Measurements from ENCODE around the gene PTPN4. TPM values are rescaled to one million over a fixed set of nuclear protein-coding genes. Genes with fewer than 3 reads are reported as not detected.

The PTPN4 gene
- total RNA-seq, 1 donor: 20.6 TPM

DNA sequence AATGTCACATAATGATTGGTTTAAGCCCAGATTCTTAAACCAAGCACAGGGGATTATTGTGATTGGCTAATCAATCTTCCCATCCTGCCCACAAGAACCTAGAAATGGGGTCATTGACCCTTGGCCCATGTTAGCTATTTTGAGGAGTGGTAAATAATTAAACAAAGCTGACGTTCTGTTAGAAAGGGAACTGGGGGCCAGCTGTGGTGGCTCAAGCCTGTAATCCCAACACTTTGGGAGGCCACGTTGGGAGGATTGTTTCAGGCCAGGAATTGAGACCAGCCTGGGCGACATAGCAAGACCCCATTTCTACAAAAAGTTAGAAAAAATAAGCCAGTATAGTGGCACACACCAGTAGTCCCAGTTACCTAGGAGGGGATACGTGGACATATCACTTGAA lies 37.8 kb upstream of the PTPN4 start:
- no peak overlapping the region for H3K4me3 ChIP-seq (ENCODE audit: low read depth, low read length)
- TF ChIP-seq, protein P1, sequence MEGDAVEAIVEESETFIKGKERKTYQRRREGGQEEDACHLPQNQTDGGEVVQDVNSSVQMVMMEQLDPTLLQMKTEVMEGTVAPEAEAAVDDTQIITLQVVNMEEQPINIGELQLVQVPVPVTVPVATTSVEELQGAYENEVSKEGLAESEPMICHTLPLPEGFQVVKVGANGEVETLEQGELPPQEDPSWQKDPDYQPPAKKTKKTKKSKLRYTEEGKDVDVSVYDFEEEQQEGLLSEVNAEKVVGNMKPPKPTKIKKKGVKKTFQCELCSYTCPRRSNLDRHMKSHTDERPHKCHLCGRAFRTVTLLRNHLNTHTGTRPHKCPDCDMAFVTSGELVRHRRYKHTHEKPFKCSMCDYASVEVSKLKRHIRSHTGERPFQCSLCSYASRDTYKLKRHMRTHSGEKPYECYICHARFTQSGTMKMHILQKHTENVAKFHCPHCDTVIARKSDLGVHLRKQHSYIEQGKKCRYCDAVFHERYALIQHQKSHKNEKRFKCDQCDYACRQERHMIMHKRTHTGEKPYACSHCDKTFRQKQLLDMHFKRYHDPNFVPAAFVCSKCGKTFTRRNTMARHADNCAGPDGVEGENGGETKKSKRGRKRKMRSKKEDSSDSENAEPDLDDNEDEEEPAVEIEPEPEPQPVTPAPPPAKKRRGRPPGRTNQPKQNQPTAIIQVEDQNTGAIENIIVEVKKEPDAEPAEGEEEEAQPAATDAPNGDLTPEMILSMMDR (IDR thresholded peaks at IDR 0.05; ENCODE audit: insufficient read depth, low read length): no peak
- no peak for DNase-seq (ENCODE audit: low read depth)

DNA sequence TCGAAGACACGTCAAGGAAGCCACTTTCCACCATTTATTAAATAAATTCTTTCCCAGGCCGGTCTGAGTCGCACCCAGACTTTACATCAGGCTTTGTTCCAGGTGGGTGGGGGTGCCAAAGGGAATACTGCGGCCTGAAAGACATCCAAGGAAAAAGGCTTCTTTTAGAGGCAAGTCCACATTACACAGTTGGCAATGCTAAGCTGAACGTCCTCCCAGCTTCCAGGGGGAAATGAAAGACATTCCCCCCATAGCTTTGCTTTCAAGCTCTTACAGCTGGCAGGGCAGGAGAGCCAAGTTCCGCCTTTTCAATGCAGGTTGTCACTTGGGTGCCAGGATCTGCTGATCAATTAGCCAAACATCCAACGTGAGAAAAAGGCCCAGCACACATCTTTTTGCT lies 36.5 kb upstream of the PTPN4 start:
- H3K4me3 ChIP-seq (ENCODE audit: low read depth, low read length): no peak overlapping the region
- TF ChIP-seq, protein P1 (IDR thresholded peaks at IDR 0.05; ENCODE audit: insufficient read depth, low read length): no peak
- DNase-seq (ENCODE audit: low read depth): no peak

DNA sequence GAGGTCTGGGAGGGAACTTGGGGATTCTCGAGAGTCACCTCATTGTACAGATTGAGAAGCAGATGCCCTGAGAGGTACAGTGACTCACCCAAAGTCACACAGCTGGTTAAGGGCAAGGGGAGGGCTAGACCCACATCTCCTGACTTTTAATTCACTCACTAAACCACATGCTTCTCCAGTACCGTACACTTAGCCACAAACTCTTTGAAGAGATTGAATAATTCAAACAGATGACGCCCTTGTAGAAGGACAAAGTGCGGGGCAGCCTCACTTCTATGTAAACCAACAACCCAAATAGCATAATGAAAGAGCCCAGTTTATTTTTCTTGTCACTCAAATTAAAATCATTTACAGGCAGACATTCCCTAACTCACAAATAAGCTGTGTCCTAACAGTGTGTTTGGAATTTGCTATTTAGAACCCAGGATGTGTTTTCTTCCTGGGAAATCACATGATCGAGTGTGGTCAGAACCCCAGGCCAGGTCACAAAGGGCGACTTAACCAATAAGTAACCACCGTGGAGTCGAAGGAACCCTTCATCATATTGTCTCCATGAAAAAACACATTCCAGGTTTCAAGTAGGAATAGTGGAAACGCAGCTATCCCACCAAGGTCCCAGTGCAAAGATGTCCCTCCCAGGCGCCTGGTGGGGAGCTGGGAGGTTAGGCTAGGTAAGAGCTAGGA lies 35.8 kb upstream of the PTPN4 start:
- no peak overlapping the region for H3K4me3 ChIP-seq (ENCODE audit: low read depth, low read length)
- TF ChIP-seq, protein P1 (IDR thresholded peaks at IDR 0.05; ENCODE audit: insufficient read depth, low read length): no peak
- no peak for DNase-seq (ENCODE audit: low read depth)

DNA sequence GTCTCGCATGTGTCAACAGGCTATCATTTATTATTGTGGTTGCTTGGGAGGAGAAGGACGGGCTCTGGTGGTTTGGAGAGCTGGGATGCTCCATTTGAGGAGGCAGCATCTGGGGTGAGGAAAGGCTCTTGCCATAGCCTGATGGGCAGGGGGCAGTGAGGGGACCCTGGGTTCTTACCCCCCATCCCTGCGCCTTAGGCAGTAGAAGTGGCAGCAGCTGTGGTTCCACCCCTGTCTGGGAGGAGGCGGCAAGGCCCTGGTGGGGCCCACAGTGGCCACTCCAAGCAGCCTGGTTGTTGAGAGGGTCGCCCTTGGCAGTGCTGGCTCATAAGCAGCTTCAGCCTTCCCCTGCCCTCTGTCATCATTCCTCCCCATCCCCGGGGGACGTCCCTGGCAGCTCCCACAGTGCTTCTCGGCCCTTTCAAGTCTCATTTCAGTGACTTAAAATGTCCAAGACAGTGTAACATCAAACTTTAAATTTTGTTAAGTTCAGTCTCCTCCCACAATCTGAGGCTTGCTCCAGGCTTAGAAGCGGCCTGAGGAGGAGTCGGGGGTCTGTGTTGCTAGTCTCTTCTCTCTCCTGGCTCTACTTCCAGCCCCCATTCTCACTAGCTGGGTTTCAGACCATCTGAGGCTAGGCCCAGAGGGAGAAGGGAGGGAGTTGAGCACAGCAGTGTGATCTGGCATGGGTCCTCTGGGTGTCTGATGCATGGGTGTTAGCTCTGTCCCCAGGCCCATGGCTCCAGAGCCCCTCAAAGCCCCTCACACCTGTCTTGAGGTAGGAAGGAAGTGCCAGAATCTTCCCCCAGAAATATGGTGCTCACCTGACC lies 34.9 kb upstream of the PTPN4 start:
- no peak for DNase-seq (ENCODE audit: low read depth)
- TF ChIP-seq, protein P1 (IDR thresholded peaks at IDR 0.05; ENCODE audit: insufficient read depth, low read length): no peak
- no peak overlapping the region for H3K4me3 ChIP-seq (ENCODE audit: low read depth, low read length)

DNA sequence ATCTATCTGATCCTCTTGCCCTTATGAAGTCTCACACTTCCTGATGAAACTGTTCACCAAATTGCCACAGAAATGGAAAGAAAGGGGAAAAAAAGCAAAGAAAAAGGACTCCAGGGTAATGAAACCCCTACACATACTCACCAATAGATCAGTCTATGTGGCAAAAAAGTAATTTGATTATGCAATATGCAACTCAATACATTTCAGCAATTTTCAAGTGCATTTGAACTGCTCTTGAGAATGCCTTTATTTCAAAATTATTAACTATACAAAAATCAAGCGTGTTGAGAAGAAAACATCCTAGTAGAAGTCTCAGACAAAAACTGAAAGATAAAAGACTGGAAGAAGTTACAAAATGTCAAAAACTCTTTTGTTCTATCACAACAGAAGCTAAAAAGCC lies 32.2 kb upstream of the PTPN4 start:
- H3K4me3 ChIP-seq (ENCODE audit: low read depth, low read length): no peak overlapping the region
- TF ChIP-seq, protein P1 (IDR thresholded peaks at IDR 0.05; ENCODE audit: insufficient read depth, low read length): no peak
- no peak for DNase-seq (ENCODE audit: low read depth)

DNA sequence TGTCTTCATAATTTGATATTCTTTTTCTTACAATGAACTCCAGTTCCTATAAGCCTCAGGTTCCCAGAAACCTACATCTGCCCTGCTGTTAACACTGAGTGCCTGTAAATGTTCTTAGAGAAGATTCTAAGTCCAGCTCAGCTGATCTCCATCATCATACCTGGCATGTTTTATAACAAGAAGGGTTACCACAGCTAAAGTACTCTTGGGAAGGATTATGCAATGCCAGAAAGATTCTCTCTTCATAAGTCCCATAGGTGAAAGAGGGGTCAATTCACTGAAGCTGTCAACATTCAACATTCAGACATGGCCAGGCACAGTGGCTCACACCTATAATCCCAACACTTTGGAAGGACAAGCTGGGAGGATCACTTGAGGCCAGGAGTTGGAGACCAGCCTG lies 31.3 kb upstream of the PTPN4 start:
- no peak overlapping the region for H3K4me3 ChIP-seq (ENCODE audit: low read depth, low read length)
- TF ChIP-seq, protein P1 (IDR thresholded peaks at IDR 0.05; ENCODE audit: insufficient read depth, low read length): no peak
- no peak for DNase-seq (ENCODE audit: low read depth)

Data from fibroblast of the aortic adventitia (primary cell).